ENCODE results near the gene IFT43. TPM values are rescaled to one million over a fixed set of nuclear protein-coding genes. Genes with fewer than 3 reads are reported as not detected.

Gene IFT43
- total and polyA plus RNA-seq, 10 of the 15 experiments (the other 5 are each of a cell fraction or from before 2014, with no cell fraction given) = 8.2 to 24.8 (median 14.0) TPM

DNA sequence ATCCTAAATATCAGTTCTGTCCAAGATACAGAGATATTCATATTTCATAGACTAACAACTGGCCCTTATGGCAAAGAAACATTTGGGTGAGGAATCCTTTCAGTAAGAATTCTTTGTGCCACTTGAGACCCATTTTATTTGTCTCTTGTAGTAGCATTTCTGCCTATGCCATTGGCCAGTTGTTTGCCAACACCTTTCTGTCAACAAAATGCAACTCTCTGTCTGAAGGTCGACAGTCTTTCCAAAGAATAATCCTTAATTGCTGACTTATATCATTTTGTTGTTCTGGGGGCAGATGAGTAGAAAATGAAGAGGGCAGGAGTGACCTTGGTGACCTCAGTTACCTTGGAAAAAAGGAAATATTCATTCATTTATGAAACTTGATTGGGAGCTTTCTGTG is 10.9 kb downstream of the IFT43 start:
- Histone ChIP-seq H3K4me1 (ENCODE audit: control insufficient read depth, insufficient read depth, low read length) (peaks cover 11% of the 10 kb centered on the region), H3K27me3 (replicated peaks in 1 of 2; ENCODE audit: control insufficient read depth in 2 of 2, insufficient read depth in 2 of 2, low read length in 1 of 2) (no peaks in the 10 kb centered on the region), H3K9ac (ENCODE audit: control insufficient read depth, insufficient read depth, low read length) (no peak overlapping the region), H4K20me1 (ENCODE audit: control insufficient read depth, insufficient read depth) (no peaks in the 10 kb centered on the region), H2AFZ (ENCODE audit: control insufficient read depth, low read depth, low read length) (no peak overlapping the region), H3K27ac (ENCODE audit: control insufficient read depth, insufficient read depth) (no peak overlapping the region), H3K79me2 (ENCODE audit: control insufficient read depth, insufficient read depth, low read length) (no peaks in the 10 kb centered on the region), H3K9me3 (replicated peaks; ENCODE audit: control insufficient read depth, insufficient read depth, low read length) (no peaks in the 10 kb centered on the region), H3K4me3 (no peak overlapping the region), H3K4me2 (ENCODE audit: control insufficient read depth, insufficient read depth) (no peak overlapping the region), H3K36me3 (ENCODE audit: control insufficient read depth in 2 of 2, insufficient read depth in 2 of 2, low read length in 1 of 2) (no peaks in the 10 kb centered on the region)
- DNase-seq (ENCODE audit: low read depth, low spot score) = no peak
- in situ Hi-C loops (cut with MboI) = no loop called here
- TF ChIP-seq, protein P1, sequence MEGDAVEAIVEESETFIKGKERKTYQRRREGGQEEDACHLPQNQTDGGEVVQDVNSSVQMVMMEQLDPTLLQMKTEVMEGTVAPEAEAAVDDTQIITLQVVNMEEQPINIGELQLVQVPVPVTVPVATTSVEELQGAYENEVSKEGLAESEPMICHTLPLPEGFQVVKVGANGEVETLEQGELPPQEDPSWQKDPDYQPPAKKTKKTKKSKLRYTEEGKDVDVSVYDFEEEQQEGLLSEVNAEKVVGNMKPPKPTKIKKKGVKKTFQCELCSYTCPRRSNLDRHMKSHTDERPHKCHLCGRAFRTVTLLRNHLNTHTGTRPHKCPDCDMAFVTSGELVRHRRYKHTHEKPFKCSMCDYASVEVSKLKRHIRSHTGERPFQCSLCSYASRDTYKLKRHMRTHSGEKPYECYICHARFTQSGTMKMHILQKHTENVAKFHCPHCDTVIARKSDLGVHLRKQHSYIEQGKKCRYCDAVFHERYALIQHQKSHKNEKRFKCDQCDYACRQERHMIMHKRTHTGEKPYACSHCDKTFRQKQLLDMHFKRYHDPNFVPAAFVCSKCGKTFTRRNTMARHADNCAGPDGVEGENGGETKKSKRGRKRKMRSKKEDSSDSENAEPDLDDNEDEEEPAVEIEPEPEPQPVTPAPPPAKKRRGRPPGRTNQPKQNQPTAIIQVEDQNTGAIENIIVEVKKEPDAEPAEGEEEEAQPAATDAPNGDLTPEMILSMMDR (IDR thresholded peaks at IDR 0.05 in 2 of 3, conservative IDR thresholded peaks at IDR 0.05 in 1 of 3; ENCODE audit: control insufficient read depth in 2 of 3, extremely low read depth in 1 of 3, insufficient read depth in 1 of 3, low read depth in 3 of 3, low read length in 3 of 3) = no peak
- TF ChIP-seq, protein P2, sequence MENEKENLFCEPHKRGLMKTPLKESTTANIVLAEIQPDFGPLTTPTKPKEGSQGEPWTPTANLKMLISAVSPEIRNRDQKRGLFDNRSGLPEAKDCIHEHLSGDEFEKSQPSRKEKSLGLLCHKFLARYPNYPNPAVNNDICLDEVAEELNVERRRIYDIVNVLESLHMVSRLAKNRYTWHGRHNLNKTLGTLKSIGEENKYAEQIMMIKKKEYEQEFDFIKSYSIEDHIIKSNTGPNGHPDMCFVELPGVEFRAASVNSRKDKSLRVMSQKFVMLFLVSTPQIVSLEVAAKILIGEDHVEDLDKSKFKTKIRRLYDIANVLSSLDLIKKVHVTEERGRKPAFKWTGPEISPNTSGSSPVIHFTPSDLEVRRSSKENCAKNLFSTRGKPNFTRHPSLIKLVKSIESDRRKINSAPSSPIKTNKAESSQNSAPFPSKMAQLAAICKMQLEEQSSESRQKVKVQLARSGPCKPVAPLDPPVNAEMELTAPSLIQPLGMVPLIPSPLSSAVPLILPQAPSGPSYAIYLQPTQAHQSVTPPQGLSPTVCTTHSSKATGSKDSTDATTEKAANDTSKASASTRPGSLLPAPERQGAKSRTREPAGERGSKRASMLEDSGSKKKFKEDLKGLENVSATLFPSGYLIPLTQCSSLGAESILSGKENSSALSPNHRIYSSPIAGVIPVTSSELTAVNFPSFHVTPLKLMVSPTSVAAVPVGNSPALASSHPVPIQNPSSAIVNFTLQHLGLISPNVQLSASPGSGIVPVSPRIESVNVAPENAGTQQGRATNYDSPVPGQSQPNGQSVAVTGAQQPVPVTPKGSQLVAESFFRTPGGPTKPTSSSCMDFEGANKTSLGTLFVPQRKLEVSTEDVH (IDR thresholded peaks at IDR 0.05; ENCODE audit: low read depth, partially characterized antibody) = no peak
- TF ChIP-seq TARDBP (IDR thresholded peaks at IDR 0.05; ENCODE audit: borderline replicate concordance) = no peak
- no peak for TF ChIP-seq SMC3 (IDR thresholded peaks at IDR 0.05; ENCODE audit: borderline replicate concordance, low read length)
- TF ChIP-seq NFYB (IDR thresholded peaks at IDR 0.05; ENCODE audit: insufficient read depth, low read depth, low read length) = no peak
- TF ChIP-seq WRNIP1 (IDR thresholded peaks at IDR 0.05; ENCODE audit: borderline replicate concordance, low read depth, low read length) = no peak
- TF ChIP-seq NFYA (IDR thresholded peaks at IDR 0.05; ENCODE audit: borderline replicate concordance, low read depth, low read length) = no peak
- no peak for TF ChIP-seq POLR2A (IDR thresholded peaks at IDR 0.05; ENCODE audit: low read depth, low read length)
- TF ChIP-seq MEF2B (IDR thresholded peaks at IDR 0.05; ENCODE audit: partially characterized antibody, poor library complexity, severe bottlenecking) = no peak
- TF ChIP-seq, protein P3, sequence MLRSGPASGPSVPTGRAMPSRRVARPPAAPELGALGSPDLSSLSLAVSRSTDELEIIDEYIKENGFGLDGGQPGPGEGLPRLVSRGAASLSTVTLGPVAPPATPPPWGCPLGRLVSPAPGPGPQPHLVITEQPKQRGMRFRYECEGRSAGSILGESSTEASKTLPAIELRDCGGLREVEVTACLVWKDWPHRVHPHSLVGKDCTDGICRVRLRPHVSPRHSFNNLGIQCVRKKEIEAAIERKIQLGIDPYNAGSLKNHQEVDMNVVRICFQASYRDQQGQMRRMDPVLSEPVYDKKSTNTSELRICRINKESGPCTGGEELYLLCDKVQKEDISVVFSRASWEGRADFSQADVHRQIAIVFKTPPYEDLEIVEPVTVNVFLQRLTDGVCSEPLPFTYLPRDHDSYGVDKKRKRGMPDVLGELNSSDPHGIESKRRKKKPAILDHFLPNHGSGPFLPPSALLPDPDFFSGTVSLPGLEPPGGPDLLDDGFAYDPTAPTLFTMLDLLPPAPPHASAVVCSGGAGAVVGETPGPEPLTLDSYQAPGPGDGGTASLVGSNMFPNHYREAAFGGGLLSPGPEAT (IDR thresholded peaks at IDR 0.05; ENCODE audit: low read depth) = no peak
- POLR2A ChIA-PET = interaction anchor here (0.6 kb wide), 1 partner anchor 329 kb away, joined by 3 read pairs; no protein-coding TSS in a partner anchor
- no peak for ATAC-seq
- no TSS peak for BruUV-seq (replicated peaks)
- intact Hi-C loops (cut with micrococcal nuclease; ENCODE audit: unreplicated experiment) = no loop called here
- RAD21 ChIA-PET (ENCODE audit: unreplicated experiment) = no interaction called here
- FAIRE-seq = no peak
- SMC1A ChIA-PET (ENCODE audit: uncharacterized antibody, unreplicated experiment) = no interaction called here
- CTCF ChIA-PET = no interaction called here
- WGBS (ENCODE audit: insufficient coverage, insufficient replicate concordance, low lambda C conversion rate, missing lambda C conversion rate) = 4% methylated on average over 1 of the region's 1 CpG
